Subcutaneous abdominal adipose tissue (tissue), 5 donors: ENCODE measurements around the gene GATAD1.
"Not testable (repeated sequence)": the region's sequence is repeated elsewhere in the genome, so short reads cannot be mapped to it uniquely, and the experiment has no call there.

Experiments
- H3K27ac ChIP-seq: one replicate; pipeline ENCODE4 v1.7.0; 2013; ENCODE audit warnings: low read depth, mild to moderate bottlenecking, inconsistent platforms, low read length, moderate library complexity
- H3K27me3 ChIP-seq, 5 donors: one replicate each; pipeline ENCODE4 v1.7.0; 2013; ENCODE audit warnings: low read length in 5 of 5, inconsistent platforms in 1 of 5; ENCODE audit not compliant: control insufficient read depth in 5 of 5, insufficient read depth in 4 of 5
- H3K36me3 ChIP-seq, 5 donors: one replicate each; pipeline ENCODE4 v1.7.0; 2013; ENCODE audit warnings: low read length in 5 of 5; ENCODE audit not compliant: control insufficient read depth in 5 of 5, insufficient read depth in 5 of 5
- H3K4me1 ChIP-seq, 5 donors: one replicate each; pipeline ENCODE4 v1.7.0; 2013; ENCODE audit warnings: low read length in 5 of 5, mild to moderate bottlenecking in 3 of 5, moderate library complexity in 1 of 5; ENCODE audit not compliant: control insufficient read depth in 5 of 5, insufficient read depth in 5 of 5
- H3K4me3 ChIP-seq, 5 donors: one replicate each; pipeline ENCODE4 v1.7.0; 2013; ENCODE audit warnings: low read length in 5 of 5, low read depth in 1 of 5
- H3K9ac ChIP-seq, 5 donors: one replicate each; pipeline ENCODE4 v1.7.0; 2013; ENCODE audit warnings: low read length in 5 of 5, mild to moderate bottlenecking in 4 of 5, moderate library complexity in 3 of 5
- H3K9me3 ChIP-seq, 5 donors: one replicate each; pipeline ENCODE4 v1.7.0; 2013; ENCODE audit warnings: low read length in 5 of 5; ENCODE audit not compliant: control insufficient read depth in 5 of 5
- donor health status: healthy.
- donor health status: healthy.
- donor health status: healthy.
- donor health status: healthy.
- donor health status: healthy.

GATAD1 gene

GRCh38 chr7:92461027-92462003, 14.0 kb downstream of the GATAD1 start:
- H3K27me3 ChIP-seq: no peaks in the 10 kb centered on the region
- H3K4me3 ChIP-seq: no peak overlapping the region
- H3K9ac ChIP-seq: peak overlapping the region in 2 of 5 donors; percentile 21 to 48
- H3K36me3 ChIP-seq: peaks cover 6 to 45% (median 17%) of the 10 kb centered on the region in 5 donors
- H3K4me1 ChIP-seq: peaks cover 0 to 14% (median 8%) of the 10 kb centered on the region in 5 donors
- H3K27ac ChIP-seq: peak overlapping the region; percentile 17
- no peaks in the 10 kb centered on the region for H3K9me3 ChIP-seq

- Histone ChIP-seq H3K27ac (no peak overlapping the region), H3K4me3 (no peak overlapping the region), H3K27me3 (no peaks in the 10 kb centered on the region), H3K9me3 (no peaks in the 10 kb centered on the region), H3K36me3 (peaks cover 7 to 43% (median 15%) of the 10 kb centered on the region in 5 donors), H3K9ac (no peak overlapping the region), H3K4me1 (peaks cover 0 to 12% (median 8%) of the 10 kb centered on the region in 5 donors)
These were observed 15.3 kb downstream of the GATAD1 start for GRCh38 chr7:92462560-92462959.

- Histone ChIP-seq H3K9me3 (no peaks in the 10 kb centered on the region), H3K36me3 (peaks cover 3 to 33% (median 15%) of the 10 kb centered on the region in 5 donors), H3K27ac (no peak overlapping the region)
These were observed 17.2 kb downstream of the GATAD1 start for GRCh38 chr7:92464515-92464914.

DNA sequence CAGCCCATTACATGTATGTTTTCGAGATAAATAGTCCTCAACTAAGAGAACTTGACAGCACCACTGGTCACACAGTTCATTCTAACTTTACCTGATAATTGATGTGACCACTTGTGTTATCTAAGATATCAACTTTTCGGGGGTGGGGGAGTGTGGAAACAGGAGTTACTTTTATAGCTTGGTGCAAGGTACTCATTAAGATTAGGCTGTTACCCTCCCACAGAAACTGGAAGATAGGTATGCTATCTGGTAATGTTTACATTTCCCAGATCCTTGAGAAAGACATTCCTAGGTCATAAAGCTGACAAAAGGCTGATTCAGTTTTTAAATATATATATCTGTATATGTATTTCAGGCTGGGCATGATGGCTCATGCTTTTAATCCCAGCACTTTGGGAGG, 19.4 kb downstream of the GATAD1 start:
- Histone ChIP-seq H3K9ac (no peak overlapping the region), H3K36me3 (peaks cover 3 to 33% (median 15%) of the 10 kb centered on the region in 5 donors), H3K27ac (no peak overlapping the region), H3K9me3 (no peaks in the 10 kb centered on the region), H3K4me3 (no peak overlapping the region), H3K4me1 (peaks cover 0 to 1% (median 0%) of the 10 kb centered on the region in 5 donors), H3K27me3 (no peaks in the 10 kb centered on the region)

More at GRCh38 chr7:92464515-92464914, 17.2 kb downstream of the GATAD1 start:
- H3K9ac ChIP-seq: no peak overlapping the region
- H3K4me1 ChIP-seq: peaks cover 0 to 12% (median 8%) of the 10 kb centered on the region in 5 donors
- no peaks in the 10 kb centered on the region for H3K27me3 ChIP-seq
- no peak overlapping the region for H3K4me3 ChIP-seq

- not testable (repeated sequence) for H3K4me3 ChIP-seq, H3K4me1 ChIP-seq, H3K9ac ChIP-seq, H3K27ac ChIP-seq, H3K9me3 ChIP-seq, H3K27me3 ChIP-seq
- peaks cover 3 to 33% (median 16%) of the 10 kb centered on the region in 5 donors for H3K36me3 ChIP-seq
These were observed 21.3 kb downstream of the GATAD1 start for GRCh38 chr7:92468589-92468988.

GRCh38 chr7:92473989-92474388, 26.7 kb downstream of the GATAD1 start:
- H3K9me3 ChIP-seq, H3K27me3 ChIP-seq, H3K27ac ChIP-seq, H3K4me3 ChIP-seq, H3K4me1 ChIP-seq, H3K9ac ChIP-seq: not testable (repeated sequence)
- peaks cover 0 to 29% (median 4%) of the 10 kb centered on the region in 5 donors for H3K36me3 ChIP-seq

- not testable (repeated sequence) for H3K27ac ChIP-seq, H3K27me3 ChIP-seq, H3K4me1 ChIP-seq, H3K9me3 ChIP-seq, H3K4me3 ChIP-seq, H3K9ac ChIP-seq
- H3K36me3 ChIP-seq: peaks cover 0 to 29% (median 4%) of the 10 kb centered on the region in 5 donors
These were observed 28.0 kb downstream of the GATAD1 start for GRCh38 chr7:92475261-92475770.

DNA sequence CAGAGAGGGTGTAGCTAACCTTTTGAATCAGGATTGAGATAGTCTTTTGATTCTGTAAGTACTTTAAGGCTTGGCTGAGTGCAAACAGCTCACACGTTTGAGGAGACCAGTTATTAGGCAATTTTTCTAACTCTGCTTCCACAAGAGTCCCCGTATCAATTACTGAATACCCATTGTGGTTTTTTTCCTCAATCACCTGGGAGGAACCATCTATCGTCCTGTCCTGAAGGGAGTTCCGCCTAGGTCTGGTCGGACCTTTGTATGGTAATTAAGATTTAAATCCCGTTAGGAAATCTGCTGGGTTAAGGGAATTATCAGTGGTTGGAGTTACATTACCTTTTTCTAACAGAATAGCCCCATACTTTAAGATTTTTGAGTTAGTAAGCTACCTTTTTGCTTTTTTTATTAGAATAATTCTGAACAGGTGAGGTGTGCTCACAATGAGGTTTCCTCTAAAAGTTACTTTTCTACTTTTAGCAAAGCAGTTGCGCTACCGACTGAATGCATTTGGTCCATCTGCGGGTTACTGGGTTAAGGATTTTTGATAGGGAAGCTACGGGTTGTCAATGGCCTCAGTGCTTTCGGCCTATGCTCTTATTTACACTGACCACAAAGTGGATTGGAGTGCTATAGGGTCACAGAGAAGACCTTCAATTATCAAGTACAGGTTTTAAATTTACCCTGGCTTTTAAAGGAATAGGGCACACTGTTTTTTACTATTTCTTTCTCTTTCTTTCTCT, 28.7 kb downstream of the GATAD1 start:
- H3K9me3 ChIP-seq, H3K4me1 ChIP-seq, H3K27ac ChIP-seq, H3K4me3 ChIP-seq, H3K9ac ChIP-seq, H3K27me3 ChIP-seq: not testable (repeated sequence)
- peaks cover 0 to 29% (median 4%) of the 10 kb centered on the region in 5 donors for H3K36me3 ChIP-seq

GRCh38 chr7:92477681-92478080, 30.4 kb downstream of the GATAD1 start, which contains the start of gene ERVW-1:
Gene ERVW-1, minus strand, starts transcription at chr7:92477946. Its CDS starts 7,565 bp downstream, at chr7:92470381.
- H3K27me3 ChIP-seq, H3K4me1 ChIP-seq, H3K9me3 ChIP-seq, H3K27ac ChIP-seq, H3K9ac ChIP-seq, H3K4me3 ChIP-seq: not testable (repeated sequence)
- peaks cover 0 to 27% (median 2%) of the 10 kb centered on the region in 5 donors for H3K36me3 ChIP-seq
